HG03196 (cell line): ENCODE measurements around the gene MPRIP.

ENCODE experiments used
- ATAC-seq: cut with Tn5 transposase; IDR thresholded peaks from one replicate; pipeline ENCODE4 v1.9.1; 2021; ENCODE audit not compliant: unreplicated experiment

Gene MPRIP

DNA sequence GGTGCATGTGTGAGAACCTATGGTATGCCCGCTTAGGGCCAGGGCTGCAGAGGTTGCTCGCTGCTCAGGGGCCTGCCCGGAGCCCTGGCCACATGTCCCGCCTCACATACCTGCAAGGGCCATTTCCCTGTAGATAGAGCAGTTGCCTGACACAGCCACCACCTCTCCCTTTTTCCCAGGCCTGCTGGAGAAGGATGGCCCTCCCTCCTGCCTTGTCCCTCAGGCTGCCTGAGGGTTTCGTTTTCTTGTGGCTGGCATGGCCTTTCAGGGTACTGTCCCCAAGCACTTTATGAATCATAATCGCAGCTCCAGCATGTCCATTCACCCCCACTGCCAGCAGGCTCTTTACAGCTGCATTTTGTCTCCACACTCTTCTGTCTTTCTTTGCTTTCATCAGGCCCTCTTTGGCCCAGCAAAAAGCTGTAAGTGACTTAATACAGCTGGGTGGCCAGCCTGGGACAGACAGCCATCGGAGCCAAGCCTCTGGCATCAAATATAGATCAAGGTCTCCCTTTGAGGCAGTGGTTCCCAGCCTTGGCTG, 65.7 kb downstream of the MPRIP start:
- no peak for ATAC-seq

DNA sequence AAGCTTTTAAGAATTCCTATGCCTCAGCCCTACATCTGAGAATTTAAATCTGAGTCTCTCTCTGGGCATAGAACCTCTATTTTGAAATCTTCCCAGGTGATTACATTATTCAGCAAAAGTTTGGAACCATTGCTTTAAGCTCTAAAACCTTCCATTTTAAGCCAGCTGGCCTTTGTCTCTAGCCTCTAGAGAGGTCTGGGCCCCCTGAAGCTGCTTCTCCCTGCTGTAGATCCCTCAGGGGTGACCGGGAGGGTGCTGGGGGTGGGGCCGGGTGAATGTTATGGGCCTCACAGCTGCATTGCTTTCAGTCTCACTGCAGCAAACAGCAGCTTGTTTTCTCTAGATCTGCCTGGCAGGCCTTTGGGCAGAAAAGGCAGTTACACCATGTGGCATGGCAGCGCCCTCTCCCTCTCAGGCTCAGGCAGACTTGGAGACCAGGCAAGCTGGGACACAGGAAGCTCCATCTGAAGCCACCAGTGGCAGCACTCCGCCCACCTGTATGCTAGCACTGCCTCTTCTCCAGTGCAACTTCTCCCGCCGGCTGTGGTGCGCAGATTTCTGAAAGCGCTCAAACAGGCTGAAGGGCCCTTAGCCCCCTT, 66.3 kb downstream of the MPRIP start:
- ATAC-seq, result no peak

DNA sequence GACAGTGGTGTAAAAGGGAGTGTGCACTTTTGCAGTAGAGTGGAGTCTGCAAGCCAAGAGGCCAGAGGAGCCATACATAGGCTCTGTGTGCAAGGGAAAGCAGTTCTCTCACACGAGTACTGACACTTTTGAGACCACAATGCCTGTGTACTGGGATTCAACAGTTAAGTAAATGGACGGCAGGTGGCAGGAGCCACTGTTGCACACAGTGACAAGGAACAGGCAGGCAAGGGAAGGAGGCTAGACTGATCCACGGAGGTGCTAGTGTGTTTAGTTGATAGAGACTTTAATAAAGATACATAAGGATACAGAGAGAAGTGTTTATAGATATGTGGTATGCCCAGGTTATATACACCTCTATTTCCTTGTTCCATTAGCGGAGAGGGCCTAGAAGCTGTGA, 67.0 kb downstream of the MPRIP start:
- no peak for ATAC-seq

DNA sequence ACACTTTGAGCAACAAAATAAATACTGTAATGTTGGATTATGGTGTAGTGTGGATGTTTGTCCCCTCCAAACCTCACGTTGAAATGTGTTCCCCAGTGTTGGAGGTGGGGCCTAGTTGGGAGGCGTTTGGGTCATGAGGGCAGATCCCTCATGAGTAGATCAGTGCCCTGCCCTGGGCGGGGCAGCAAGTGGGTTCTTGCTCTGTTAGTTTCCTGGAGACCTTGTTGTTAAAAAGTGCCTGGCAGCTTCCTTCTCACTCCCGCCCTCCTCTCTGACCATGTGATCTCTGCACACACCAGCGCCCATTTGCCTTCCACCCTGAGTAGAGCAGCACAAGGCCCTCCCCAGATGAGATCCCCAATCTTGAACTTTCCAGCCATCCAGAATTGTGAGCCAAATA, 67.7 kb downstream of the MPRIP start:
- ATAC-seq, result no peak

DNA sequence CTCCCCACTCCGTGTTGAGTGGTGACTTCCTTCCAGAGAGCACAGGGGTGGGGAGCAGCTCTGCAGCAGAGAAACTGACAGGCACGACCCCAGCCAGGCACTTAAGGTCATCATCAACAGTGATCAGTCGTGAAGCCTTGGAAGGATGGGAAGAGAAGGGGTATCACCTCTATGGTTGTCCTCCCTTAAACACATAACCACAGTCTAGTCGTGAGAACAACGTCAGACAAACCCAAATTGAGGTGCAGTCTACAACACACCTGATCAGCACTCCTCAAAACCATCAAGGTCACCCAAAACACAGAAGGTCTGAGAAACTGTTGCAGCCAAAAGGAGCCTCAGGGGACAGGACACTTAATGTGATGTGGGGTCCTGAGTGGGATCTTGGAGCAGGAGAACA, 68.3 kb downstream of the MPRIP start:
- ATAC-seq, result no peak

DNA sequence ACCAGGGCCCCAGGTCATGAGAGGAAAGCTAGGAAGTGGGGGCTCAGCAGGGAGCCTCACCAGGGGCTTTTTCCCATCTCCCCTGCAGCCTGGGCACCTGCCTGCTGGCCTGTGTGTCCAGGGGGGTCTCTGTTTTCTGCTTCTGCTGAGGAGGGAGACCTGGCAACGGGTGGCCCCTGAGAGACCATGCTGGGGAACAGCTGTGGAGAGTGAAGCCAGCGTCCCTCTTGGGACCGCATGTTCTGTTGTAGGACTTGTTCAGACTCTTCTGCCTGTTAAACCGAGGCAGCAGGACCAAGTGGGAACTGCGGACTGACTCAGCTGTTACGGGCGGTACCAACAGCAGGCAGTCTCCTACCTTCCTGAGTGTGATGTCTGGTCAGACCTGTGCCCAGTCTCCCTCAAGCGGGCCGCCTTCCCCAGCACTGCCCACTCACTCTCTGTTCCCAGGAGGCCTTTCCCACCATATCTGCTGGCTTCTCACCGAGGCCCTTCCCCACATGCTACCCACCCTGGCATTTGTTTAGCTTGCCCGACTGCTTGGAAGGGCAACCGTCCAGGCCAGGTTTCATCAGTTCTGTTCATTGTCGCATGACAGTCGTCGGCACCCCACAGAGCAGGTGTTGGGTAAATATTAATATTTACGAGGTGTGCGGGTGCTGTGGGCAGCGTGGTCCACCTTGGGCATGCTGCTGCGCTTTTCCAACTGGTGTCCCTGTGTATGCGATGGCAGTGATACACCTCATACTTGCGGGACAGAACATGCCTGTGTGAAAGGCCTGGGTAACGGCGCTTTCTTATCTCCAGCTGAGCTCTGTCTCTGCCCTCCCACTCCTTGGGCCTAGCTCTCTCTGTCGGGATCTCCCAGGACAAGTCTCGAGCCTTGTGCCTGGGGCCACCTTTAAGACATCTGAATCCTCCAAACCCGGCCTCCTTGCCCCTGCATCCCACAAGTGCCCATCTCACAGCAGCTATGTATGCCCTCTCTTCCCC, 69.4 kb downstream of the MPRIP start:
- ATAC-seq, result no peak

GRCh38 chr17:17112628-17113200, 70.5 kb downstream of the MPRIP start:
- ATAC-seq, result no peak

- ATAC-seq, result no peak
Observed at GRCh38 chr17:17114592-17115225, 72.5 kb downstream of the MPRIP start.

DNA sequence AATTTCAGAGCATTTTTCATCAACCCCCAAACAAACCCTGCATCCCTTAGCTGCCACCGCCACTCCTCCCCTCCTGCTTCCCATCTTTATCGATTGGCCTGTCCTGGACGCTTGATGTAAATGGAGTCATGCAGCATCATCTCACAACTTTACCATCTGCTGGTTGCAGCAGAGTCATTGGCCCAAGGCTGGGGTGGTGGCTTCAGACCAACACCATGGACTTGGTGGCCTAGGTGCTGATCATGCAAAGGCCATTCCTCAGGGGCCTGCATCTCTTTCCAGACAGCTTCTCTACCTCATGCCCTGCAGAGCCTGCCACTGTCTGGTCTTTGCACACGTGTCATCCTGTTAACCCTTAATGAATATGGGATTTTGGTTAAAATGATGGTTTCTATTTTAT, 73.4 kb downstream of the MPRIP start:
- ATAC-seq, result no peak

DNA sequence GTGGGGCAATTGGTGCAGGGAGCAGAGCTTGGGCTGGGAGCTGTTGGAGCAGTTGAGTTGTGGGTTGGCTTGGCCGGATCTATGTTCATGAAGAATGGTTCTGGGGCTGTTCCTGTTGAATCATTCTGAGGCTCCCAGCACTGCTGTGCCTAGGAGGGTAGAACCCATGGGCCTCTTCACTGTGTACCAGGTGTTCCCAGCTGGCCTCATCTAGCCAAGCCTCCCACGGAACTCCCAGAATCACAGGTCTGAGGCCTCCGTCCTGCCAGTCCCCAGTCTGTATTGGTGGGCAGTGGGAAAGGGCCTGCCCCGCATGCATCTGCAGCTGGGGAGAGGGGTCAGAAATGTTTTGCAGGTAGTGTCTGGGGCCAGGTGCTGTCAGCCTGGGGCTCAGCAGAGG, 74.1 kb downstream of the MPRIP start:
- ATAC-seq, result no peak

DNA sequence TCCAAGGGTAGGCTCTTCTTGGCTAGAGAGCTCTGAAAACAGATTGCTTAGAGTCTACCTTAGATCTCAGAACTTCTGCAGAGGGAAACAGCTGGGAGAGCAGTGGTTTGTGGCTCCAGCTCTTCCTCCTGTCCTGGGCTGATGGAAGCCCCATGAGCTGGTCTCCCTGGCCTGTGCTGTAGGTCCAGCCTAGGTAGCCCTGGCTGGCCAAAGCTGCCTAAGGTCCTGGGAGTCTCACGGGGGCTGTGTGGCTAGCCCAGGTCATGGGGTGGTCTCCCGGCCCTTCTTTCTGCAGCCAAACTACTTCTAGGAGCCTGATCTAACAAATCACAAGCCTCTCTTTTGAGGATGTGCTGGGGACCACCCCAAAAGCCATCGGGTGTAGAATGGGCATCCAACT, 75.7 kb downstream of the MPRIP start:
- ATAC-seq, result no peak

GRCh38 chr17:17118399-17118798, 76.1 kb downstream of the MPRIP start:
- ATAC-seq, result no peak

DNA sequence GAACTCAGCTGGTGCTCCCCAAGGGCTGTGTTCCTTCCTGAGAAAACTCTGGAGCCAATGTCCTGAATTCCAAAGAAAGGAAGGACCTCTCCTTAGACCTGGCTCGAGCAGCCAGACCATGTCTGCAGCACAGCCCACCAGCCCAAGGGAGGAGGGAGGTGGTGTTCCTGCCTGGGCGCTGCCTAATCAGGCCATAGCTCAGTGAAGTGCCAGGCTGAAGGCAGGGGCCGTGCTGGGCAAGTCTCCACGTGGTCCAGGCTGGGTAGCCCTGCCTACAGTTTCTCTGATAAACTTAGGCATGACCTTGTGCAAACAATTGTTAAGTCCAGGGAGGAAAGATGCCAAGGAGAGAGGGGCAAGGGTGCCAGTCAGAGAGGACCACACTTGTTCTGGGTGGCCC, 76.8 kb downstream of the MPRIP start:
- no peak for ATAC-seq

DNA sequence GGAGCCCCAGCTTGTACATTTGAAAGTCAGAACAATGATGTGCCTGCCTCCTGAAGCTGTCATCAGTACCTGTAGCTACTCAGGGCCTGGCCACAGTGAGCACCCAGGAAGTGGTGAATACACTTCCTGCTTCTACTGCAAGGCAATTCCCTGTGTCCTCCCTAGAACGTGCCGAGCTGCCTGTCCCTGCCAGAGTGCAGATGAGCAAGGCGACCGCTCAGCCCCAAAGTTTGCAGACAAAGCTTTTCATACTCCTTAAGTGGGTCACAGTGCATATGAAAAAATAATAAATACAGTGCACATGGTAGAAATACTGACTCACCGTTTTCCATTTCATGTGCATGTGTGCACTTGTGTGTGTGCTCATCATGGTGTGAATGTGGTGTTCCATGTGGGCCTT, 77.3 kb downstream of the MPRIP start:
- no peak for ATAC-seq

DNA sequence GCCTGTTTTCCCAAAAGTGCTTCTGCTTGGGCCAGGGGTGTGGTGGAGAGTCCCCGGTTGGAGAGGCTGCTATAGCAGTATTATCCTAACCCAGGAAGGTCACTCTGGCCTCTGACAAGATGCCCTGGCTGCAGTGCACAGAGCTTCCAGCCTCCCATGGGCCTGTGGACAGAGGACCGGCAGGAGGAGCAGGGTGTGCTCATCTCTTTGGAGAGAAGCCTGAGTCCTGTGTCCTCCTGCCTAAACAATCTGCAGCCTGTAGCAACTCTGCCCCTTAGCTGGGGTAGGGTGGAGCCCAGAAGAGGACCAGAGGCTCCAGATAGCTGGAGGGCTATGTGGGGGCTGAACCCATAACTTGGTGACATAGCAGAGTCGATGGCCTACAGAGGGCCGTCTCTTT, 78.0 kb downstream of the MPRIP start:
- ATAC-seq, result no peak

GRCh38 chr17:17120701-17121100, 78.4 kb downstream of the MPRIP start:
- no peak for ATAC-seq

GRCh38 chr17:17121162-17121561, 78.9 kb downstream of the MPRIP start:
- ATAC-seq, result no peak

DNA sequence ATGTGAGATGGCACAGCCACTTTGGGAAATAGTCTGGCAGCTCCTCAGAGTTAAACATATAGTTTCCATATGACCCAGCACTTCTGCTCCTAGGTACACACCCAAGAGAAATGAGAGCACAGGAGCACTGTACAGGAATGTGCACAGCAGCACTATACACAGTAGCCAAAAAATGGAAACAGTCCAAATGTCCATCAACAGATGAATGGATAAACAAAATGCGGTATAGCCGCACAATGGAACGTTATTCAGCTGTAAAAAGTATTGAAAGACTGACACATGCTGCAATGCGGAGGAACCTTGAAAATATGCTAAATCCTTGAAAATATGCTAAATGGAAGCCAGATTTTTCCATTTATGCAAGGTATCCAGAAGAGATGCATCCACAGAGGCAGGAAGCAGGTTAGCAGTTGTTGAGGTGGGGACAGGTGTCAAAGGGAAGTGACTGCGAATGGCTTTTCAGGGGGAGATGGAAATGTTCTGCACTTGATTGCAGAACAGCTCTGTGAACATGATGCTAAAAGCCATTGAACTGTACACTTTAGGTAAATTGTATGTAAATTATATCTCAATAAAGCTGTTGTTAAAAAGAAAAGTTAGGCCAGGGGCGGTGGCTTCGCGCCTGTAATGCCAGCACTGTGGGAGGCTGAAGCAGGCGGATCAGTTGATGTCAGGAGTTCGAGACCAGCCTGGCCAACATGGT, 80.7 kb downstream of the MPRIP start:
- no peak for ATAC-seq

DNA sequence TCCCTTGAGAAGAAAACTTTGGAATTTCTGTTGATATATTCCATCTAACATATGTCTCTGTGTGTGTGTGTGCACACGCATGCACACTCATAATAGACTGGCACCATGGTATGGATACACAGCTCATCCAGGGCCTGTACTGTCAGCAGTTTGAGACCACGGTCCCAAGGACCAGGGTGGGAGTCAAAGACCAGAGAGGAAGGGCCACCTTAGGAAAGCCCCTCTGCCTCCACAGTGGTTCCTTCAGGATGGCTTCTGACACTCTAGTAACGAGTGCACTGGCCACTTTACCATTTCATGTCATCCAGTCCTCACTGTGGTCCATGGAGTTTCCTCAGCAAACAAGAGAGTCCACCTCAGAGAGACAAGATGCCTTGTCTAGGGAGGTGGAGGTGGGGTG, 82.1 kb downstream of the MPRIP start:
- no peak for ATAC-seq

DNA sequence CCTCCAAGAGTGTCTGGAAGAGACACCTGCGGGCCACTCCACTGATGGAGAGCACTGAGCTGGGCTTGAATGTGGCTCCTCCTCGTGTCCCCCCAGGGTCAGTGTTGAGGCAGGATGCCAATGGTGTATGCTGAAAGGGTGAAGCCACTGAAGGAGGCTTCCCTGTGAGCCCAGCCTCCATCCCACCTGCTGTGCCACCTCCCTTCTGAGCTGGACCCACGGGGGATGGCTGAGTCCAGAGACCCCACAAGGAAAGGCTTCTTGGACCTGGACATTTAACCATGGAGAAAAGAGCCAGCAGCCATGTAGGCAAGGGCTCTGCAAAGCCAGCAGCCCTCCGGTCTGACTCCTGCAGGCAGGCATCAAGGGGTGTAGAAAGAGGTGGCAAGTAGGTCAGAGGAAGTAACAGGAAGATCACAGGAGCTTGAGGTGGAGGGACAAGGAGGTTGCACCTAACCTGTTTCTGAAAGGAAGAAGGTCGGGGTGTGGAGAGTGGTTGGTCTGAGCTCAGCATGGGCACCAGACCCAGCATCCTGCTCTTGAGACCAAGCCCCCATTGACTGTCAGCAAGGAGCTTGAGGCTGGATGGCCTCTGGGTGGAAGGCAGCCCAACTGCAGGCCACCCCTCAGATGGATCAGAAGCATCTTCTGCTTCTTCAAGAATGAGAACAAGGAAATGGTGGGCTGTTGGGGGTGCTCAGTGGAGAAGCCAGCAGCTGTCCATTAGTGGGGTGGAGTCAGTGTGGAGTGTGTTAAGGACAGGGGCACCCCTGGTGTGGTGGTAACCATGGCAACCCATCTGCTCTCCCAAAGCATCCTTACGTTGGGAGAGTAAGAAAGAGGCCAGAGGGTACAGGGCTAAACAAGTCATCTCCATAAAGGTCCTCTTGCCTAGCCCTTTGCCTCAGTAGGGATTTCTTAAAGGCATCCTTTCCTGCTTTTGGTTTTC, 83.2 kb downstream of the MPRIP start:
- ATAC-seq, result no peak
